OCI-LY3 (cell line): ENCODE measurements around the gene DNAJC4.

Experiments
- CTCF ChIP-seq: fragments of 200-600, 300-600 bp; sonication (generic); IDR thresholded peaks from 2 replicates; pipeline ENCODE4 v1.5.1; 2014; ENCODE audit warnings: antibody characterized with exemption, low read length, low read depth
- EZH2phosphoT487 ChIP-seq: fragments of 200-600 bp; shearing (Covaris generic); IDR thresholded peaks from 2 replicates; pipeline ENCODE4 v1.6.1; 2018; ENCODE audit warnings: antibody characterized with exemption, mixed run types, low read depth

GRCh38 chr11:64278576-64279190 is 48.3 kb downstream of the DNAJC4 start:
- TF ChIP-seq CTCF (no peak), EZH2phosphoT487 (no peak)
